Stomach (tissue), 4 donors: ENCODE data around the gene CLEC5A.

Source experiments
- CTCF ChIP-seq, 7 experiments: fragments of 450-650 bp in 4 of 7; fragments of 200-600 bp in 3 of 7; sonication (generic) in 3 of 7; IDR thresholded peaks; one replicate each; pipeline ENCODE4 v1.5.1; 2016 to 2019; ENCODE audit warnings: antibody characterized with exemption in 7 of 7, control low read depth in 2 of 7, mild to moderate bottlenecking in 1 of 7
- EP300 ChIP-seq: sonication (generic); formaldehyde crosslinking; IDR thresholded peaks from one replicate; pipeline ENCODE4 v1.6.1; 2017; ENCODE audit warnings: antibody characterized with exemption
- POLR2A ChIP-seq, 4 donors: fragments of 450-650 bp; IDR thresholded peaks; one replicate each; pipeline ENCODE4 v1.6.1; 2016; ENCODE audit warnings: antibody characterized with exemption in 4 of 4, control low read depth in 2 of 4, mild to moderate bottlenecking in 1 of 4, moderate library complexity in 1 of 4
- POLR2AphosphoS5 ChIP-seq, 3 donors: sonication (generic); formaldehyde crosslinking; IDR thresholded peaks; one replicate each; pipeline ENCODE4 v1.6.1; 2016; ENCODE audit warnings: antibody characterized with exemption in 3 of 3

- TF ChIP-seq CTCF (IDR thresholded peaks at IDR 0.05) (no peak), POLR2A (IDR thresholded peaks at IDR 0.05) (no peak), POLR2AphosphoS5 (IDR thresholded peaks at IDR 0.05) (no peak), EP300 (no peak)
Observed at GRCh38 chr7:141930211-141930610, 16.6 kb downstream of the CLEC5A start.
